Mammary epithelial cell (primary cell): ENCODE data around the gene NTN4.

Experiments used
- CTCF ChIP-seq, 2 donors: IDR thresholded peaks in 1 of 2; conservative IDR thresholded peaks in 1 of 2; 2 replicates each; pipeline ENCODE4 v1.5.1; 2011 to 2012; ENCODE audit warnings: inconsistent platforms in 2 of 2, low read length in 2 of 2, mild to moderate bottlenecking in 2 of 2, control low read depth in 1 of 2, low read depth in 1 of 2; ENCODE audit not compliant: insufficient read depth in 1 of 2; ENCODE audit errors: extremely low read depth in 1 of 2
- EZH2 ChIP-seq: IDR thresholded peaks from 2 replicates; pipeline ENCODE4 v1.6.1; 2012; ENCODE audit warnings: low read length, inconsistent platforms, borderline replicate concordance

- no peak for TF ChIP-seq CTCF (conservative IDR thresholded peaks at IDR 0.05 in 1 of 2, IDR thresholded peaks at IDR 0.05 in 1 of 2; ENCODE audit: extremely low read depth in 1 of 2, insufficient read depth in 1 of 2, low read depth in 1 of 2, low read length in 2 of 2)
- no peak for TF ChIP-seq EZH2
These were observed 118.4 kb downstream of the NTN4 start for GRCh38 chr12:95672166-95672565.
